Measurements from ENCODE around the gene SKIC8.

SKIC8 gene

DNA sequence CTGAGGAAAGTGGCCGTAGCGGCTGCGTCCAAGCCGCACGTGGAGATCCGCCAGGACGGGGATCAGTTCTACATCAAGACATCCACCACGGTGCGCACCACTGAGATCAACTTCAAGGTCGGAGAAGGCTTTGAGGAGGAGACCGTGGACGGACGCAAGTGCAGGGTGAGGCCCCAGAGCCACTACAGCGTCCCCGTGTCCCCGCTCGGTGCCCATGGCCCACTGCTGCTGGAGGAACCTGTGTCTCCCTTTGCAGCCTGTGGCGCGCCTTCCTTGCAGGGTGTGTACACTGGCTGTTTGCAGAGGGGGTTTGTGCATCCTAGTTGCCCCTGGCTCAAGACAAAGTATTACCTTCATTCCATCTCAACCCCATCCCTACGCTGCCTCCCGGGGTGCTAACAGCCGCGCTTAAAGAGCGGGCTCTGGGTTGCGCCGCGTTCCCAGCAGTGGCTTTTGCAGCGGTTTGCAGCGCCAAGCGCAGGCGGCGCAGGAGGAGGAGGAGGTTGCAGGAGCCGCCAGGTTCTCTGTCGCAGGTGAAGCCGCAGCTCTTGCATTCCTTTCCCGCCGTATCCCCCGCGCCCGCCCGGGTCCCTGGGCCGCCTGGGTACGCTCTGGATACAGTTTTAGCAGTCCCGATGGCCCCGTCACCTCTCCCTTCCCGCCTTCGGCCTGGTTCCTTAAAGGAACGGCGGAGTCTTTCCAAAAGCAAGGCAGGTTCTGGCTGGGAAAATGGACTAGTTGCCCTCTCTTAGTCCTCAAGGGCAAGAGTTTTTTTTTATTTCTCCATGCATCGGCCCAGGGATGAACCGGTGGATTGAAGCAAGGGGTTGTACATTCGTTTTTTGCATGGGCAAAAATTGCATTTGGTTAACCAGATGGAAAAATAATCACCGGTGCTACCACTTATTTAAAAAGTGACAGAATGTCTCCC, 41.9 kb upstream of the SKIC8 start:
- H3K27me3 ChIP-seq (ENCODE audit: insufficient read depth, low read depth, severe bottlenecking) = no peaks in the 10 kb centered on the region
- H3K36me3 ChIP-seq = peaks cover 15% of the 10 kb centered on the region
- DNase-seq = no peak
- H3K27ac ChIP-seq = no peak overlapping the region
- TF ChIP-seq CTCF (IDR thresholded peaks at IDR 0.05; ENCODE audit: low read depth, low read length) = no peak
- no peaks in the 10 kb centered on the region for H3K9me3 ChIP-seq (ENCODE audit: severe bottlenecking)
- no peak overlapping the region; the same call in 1 of the 2 replicates for H3K4me3 ChIP-seq (ENCODE audit: low read depth, low read length)

DNA sequence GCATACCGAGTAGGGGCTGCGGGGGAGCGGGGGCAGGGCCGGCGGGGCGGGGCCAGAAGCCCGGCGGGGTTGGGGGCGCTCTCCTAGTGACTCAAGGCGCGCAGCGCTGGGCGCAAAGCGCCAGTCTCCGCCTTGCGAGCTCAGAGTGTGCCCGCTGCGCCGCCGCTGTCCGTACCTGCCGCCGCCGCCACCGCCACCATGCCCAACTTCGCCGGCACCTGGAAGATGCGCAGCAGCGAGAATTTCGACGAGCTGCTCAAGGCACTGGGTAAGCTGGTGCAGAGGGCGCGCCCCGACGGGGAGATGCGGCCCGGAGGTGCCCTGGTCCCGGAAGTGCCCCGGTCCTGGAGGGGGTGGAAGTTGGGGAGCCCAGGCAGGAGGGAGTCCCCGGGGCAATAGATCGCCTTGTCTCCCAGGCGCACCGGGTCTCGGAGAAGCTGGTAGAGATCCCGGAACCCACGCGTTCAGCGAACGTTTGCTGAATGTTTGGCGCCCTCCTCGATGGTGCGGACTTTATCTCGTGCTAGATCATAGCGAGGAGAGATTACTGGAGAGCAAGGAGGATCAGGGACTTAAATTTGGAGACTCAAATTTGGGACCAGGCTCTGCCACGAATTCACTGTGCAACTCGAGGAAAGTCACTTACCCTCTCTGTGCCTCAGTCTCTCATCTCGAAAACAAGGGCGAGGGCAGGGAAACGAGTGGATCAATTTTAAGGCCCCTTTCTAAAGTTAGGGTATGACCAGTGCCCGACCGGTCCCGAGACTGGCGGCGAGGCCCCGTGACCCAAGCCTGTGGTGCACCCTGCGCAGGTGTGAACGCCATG, 41.0 kb upstream of the SKIC8 start, which contains the start of gene CRABP1:
Gene CRABP1, plus strand, starts transcription at position 123 of the 826 bp plus-strand sequence. Its CDS starts 76 bp downstream, at position 199.
- Histone ChIP-seq H3K9me3 (ENCODE audit: severe bottlenecking) (no peaks in the 10 kb centered on the region), H3K27ac (no peak within 1 kb of the TSS), H3K4me3 (ENCODE audit: low read depth, low read length) (peak within 1 kb of the TSS; percentile 83), H3K27me3 (ENCODE audit: insufficient read depth, low read depth, severe bottlenecking) (no peaks in the 10 kb centered on the region), H3K36me3 (peaks cover 13% of the 10 kb centered on the region)
- TF ChIP-seq CTCF (IDR thresholded peaks at IDR 0.05; ENCODE audit: low read depth, low read length) = no peak
- peak; percentile 49 for DNase-seq

DNA sequence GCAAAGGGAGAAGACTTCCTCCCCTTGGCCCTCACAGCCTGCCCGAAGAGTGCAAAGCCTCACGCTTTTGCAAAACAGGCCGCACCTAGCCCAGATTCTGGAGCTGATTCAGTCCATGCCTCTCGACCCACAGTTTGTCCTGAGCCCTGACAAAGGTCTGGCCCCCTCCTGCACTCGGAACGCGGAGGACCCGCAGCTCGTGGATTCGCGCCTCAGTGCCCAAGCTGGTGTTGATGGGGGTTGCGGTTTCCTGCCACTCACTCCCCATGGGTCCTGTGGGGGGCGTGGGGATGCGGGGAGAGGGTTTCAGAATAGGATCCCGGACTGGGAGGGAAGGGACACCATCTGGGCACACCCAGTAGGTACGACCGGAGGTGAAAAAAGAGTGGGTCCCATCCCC, 40.1 kb upstream of the SKIC8 start:
- no peak for TF ChIP-seq CTCF (IDR thresholded peaks at IDR 0.05; ENCODE audit: low read depth, low read length)
- no peaks in the 10 kb centered on the region for H3K9me3 ChIP-seq (ENCODE audit: severe bottlenecking)
- peaks cover 8% of the 10 kb centered on the region for H3K36me3 ChIP-seq
- no peak overlapping the region for H3K27ac ChIP-seq
- no peak for DNase-seq
- H3K27me3 ChIP-seq (ENCODE audit: insufficient read depth, low read depth, severe bottlenecking) = no peaks in the 10 kb centered on the region
- peak overlapping the region; percentile 83; the same call in 1 of the 2 replicates for H3K4me3 ChIP-seq (ENCODE audit: low read depth, low read length)

GRCh38 chr15:78338781-78339180, 39.4 kb upstream of the SKIC8 start:
- TF ChIP-seq CTCF (IDR thresholded peaks at IDR 0.05; ENCODE audit: low read depth, low read length) = no peak
- Histone ChIP-seq H3K27ac (no peak overlapping the region), H3K9me3 (ENCODE audit: severe bottlenecking) (no peaks in the 10 kb centered on the region), H3K4me3 (ENCODE audit: low read depth, low read length) (no peak overlapping the region), H3K36me3 (peaks cover 5% of the 10 kb centered on the region), H3K27me3 (ENCODE audit: insufficient read depth, low read depth, severe bottlenecking) (no peaks in the 10 kb centered on the region)
- no peak for DNase-seq

GRCh38 chr15:78335985-78336384, 36.6 kb upstream of the SKIC8 start:
- Histone ChIP-seq H3K36me3 (no peaks in the 10 kb centered on the region), H3K27ac (no peak overlapping the region), H3K4me3 (ENCODE audit: low read depth, low read length) (no peak overlapping the region), H3K9me3 (ENCODE audit: severe bottlenecking) (no peaks in the 10 kb centered on the region), H3K27me3 (ENCODE audit: insufficient read depth, low read depth, severe bottlenecking) (no peaks in the 10 kb centered on the region)
- no peak for DNase-seq
- TF ChIP-seq CTCF (IDR thresholded peaks at IDR 0.05; ENCODE audit: low read depth, low read length) = no peak

Measured in WERI-Rb-1 (cell line).